A549 treated with AZD2906 at 1 μM for 4 hours (cell line): ENCODE results near the gene RPRD2. TPM values are rescaled to one million over a fixed set of nuclear protein-coding genes. Genes with fewer than 3 reads are reported as not detected.

Experiments
- total RNA-seq: library from RNA; stranded (reverse); fragments of 200-300 nt; extraction: Qiagen RNA extraction; gene quantifications from 5 replicates; pipeline ENCODE4 v1.2.3, GENCODE V29; 2022

The RPRD2 gene
- 12.9 to 13.6 TPM (median 13.3 TPM) in 5 replicates for total RNA-seq

DNA sequence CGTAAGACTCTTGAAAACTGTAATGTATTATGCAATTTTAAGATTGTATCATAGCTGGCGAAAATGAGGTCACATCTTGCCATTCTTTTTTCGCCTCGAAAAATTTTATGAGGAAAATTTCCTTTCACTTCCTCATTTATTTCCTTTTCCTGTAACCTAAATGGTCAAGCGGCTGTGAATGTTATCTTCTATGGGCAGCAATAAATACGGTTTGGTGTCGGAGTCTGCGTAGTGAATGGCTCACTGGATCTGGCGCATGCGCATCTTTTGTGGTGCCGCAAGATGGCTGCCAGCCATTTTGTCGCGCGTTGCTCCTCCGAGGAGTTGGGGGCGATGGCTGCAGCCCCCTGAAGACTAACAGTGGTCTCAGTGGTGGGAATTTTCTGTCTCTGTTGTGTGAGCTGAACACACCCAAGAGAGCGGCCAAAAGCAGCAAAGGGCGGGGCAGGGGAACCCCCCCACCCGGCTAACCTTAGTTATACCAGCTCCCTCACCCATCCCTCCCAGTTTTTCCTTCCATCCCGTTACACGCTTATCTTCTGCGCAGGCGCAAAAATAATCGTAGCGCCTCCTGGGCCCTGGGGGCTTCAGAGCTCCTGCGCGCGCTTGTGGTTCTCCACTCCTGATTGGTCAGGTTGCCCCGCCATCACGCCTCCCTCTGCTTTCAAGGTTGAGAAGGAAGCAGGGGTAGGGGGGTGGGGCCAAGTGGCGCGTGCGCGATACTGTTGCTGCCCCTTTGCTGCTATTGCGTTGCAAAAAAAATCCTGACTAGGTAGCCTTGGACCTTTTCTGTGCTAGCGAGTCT, at the start of gene RPRD2:
TSS of gene RPRD2 (plus strand) at position 722 of the 805 bp plus-strand sequence. CDS start 568 bp downstream, outside the sequence.

DNA sequence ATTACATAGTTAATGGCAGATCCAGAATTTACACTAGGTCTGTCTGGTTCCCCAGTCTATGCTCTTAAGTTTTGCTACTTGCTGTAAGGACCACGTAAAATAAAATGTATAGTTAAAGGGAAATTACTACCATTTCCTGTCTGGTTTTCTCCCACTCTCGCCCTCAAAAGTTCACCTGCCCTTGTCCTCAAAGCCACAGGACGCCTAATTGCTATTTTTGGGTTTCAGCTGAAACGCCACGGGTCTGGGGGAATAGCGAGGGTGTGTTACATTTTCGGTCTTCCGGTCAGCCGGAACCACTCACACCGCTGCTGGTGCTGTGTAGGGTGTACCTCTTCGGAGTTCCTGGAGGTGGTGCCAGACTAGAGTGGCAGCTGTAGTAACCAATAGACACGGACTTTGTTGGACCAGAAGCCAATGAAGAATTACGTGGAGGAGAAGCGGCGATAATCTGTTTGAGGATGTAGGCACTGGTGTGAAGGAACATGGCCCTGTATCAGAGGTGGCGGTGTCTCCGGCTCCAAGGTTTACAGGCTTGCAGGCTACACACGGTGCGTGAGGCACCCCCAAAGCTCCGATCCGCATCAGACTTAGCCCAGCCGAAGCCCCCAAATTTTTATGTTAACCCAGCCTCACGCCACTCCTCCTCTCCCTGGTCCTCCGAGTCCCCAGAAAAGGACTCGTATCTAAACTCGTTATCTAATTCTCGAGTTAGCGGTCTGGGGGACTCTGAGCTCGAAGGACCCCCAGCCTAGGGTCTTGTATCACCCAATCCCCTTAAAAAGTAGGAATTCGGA, 123.2 kb downstream of the RPRD2 start, which contains the start of gene TARS2:
TSS of gene TARS2 (plus strand) at position 454 of the 797 bp plus-strand sequence. CDS start at position 486, 32 bp downstream.

DNA sequence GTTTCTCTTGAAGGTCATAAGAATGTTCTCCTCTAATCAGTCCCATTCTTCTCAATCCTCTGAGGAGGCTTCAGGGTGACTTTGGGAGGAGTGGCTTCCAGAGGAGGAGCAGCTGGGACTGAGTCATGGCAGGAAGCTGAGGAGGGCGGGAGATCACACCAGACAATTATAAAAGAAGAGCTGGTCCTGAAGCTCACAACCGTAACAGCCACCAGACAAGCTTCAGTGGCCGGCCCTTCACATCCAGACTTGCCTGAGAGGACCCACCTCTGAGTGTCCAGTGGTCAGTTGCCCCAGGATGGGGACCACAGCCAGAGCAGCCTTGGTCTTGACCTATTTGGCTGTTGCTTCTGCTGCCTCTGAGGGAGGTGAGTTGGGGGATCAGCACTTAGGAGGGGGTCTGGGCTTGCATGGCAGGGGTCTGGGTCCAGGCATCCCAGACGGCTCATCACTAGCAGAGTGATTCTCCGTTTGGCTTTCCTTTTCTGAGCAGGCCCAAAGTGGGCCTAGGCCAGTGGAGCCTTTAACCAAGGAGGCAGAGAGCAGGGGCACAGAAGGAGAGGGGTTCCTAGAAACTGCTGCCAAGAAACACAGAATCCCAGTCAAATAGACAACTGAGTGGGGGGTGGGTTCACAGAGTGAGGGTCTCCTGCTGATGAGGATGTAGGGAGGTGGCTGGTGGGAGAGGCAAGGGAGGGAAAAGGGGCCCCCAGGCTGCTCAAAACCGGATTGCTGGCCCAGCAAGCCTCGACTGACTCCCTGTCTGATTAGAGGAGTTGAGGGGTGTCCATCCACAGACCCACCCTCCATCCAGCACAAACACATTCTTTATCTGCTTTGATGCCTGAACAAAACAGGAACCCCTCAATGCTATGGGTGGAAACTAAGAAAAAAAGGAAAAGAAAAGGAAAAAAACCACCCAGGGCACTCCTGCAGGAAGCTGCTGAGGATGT, 144.2 kb downstream of the RPRD2 start, which contains the start of gene ECM1:
TSS of gene ECM1 (plus strand) at position 198 of the 953 bp plus-strand sequence. CDS start at position 299, 101 bp downstream.

DNA sequence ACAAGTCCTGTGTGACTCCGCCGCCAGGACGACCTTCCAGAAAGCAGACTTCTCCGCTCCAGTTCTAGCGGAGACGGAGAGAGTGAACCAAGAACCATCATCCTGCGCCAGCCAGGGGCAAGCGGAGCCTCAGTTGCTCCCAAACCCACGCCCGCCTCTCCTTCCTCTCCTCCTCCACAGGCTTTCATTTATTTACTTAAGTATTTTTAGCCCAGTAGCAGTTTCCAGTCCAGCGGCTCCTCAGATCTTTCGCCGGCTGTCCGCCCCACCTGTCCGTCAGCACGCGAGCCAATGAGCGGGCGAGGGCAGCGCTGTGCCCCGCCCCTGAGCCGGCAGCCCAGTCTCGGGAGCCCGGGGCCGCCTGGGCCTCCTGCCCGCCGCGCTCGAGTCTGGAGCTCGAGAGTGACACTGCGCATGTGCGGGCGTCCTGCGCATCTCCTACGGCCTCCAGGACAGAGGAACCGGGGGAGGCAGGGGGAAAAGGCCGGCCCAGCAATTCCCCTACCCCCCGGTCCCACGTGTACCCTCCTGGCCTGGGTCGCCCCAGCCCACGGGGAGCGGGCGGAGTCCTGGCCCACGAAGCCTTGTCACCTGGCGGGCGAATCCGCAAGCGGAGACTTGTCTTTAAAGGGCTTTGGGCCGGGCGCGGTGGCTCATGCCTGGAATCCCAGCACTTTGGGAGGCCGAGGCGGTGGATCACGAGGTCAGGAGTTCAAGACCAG, 151.5 kb downstream of the RPRD2 start, which contains the start of gene FALEC:
TSS of gene FALEC (plus strand) at position 425 of the 722 bp plus-strand sequence.

Other genes with a start within 250 kb of the RPRD2 start
- gene PLEKHO1, start 214.2 kb upstream of the RPRD2 start, total RNA-seq: 5.0 to 7.0 TPM (median 6.7 TPM) in 5 replicates
- gene ANP32E, start 128.0 kb upstream of the RPRD2 start, total RNA-seq: 33.2 to 53.2 TPM (median 41.0 TPM) in 5 replicates
- not detected in 5 replicates for gene CA14, start 106.4 kb upstream of the RPRD2 start, total RNA-seq
- 137 to 147 TPM (median 146 TPM) in 5 replicates for gene APH1A, start 95.1 kb upstream of the RPRD2 start, total RNA-seq
- 0.21 to 0.63 TPM (median 0.32 TPM) in 5 replicates for gene C1orf54, start 91.4 kb upstream of the RPRD2 start, total RNA-seq
- 1.8 to 3.5 TPM (median 2.5 TPM) in 5 replicates for gene CIART, start 81.6 kb upstream of the RPRD2 start, total RNA-seq
- 77.6 to 88.6 TPM (median 83.9 TPM) in 5 replicates for gene MRPS21, start 70.3 kb upstream of the RPRD2 start, total RNA-seq
- 47.0 to 53.5 TPM (median 51.6 TPM) in 5 replicates for gene PRPF3, start 42.6 kb upstream of the RPRD2 start, total RNA-seq
- 21.6 to 23.6 TPM (median 22.4 TPM) in 5 replicates for gene TARS2, start 123.3 kb downstream of the RPRD2 start, total RNA-seq
- gene ECM1, start 144.0 kb downstream of the RPRD2 start, total RNA-seq: 1.4 to 1.9 TPM (median 1.4 TPM) in 5 replicates
- gene FALEC, start 151.6 kb downstream of the RPRD2 start, total RNA-seq: 0.13 to 0.35 TPM (median 0.26 TPM) in 4 of 5 replicates, not detected in the other
- gene ADAMTSL4, start 185.3 kb downstream of the RPRD2 start, total RNA-seq: 2.8 to 7.5 TPM (median 6.1 TPM) in 5 replicates
- 249 to 315 TPM (median 297 TPM) in 5 replicates for gene MCL1, start 215.5 kb downstream of the RPRD2 start, total RNA-seq